ENCODE results near the gene VAMP3. TPM values are rescaled to one million over a fixed set of nuclear protein-coding genes. Genes with fewer than 3 reads are reported as not detected.
"Not testable (repeated sequence)": the region's sequence is repeated elsewhere in the genome, so short reads cannot be mapped to it uniquely, and the experiment has no call there.

The VAMP3 gene
- polyA plus RNA-seq, 4 donors: 51.8 to 117 (median 79.8) TPM

GRCh38 chr1:7783178-7783711 is 12.1 kb downstream of the VAMP3 start:
- FAIRE-seq: no peak
- Histone ChIP-seq H3K36me3 (ENCODE audit: control insufficient read depth in 3 of 3, insufficient read depth in 2 of 3, low read depth in 1 of 3, low read length in 3 of 3) (peaks cover 0 to 16% (median 0%) of the 10 kb centered on the region in 3 donors), H3K4me3 (ENCODE audit: low read depth in 1 of 3, low read length in 3 of 3) (peak overlapping the region; percentile 33 to 58 (median 54)), H3K27me3 (ENCODE audit: control insufficient read depth in 3 of 3, insufficient read depth in 3 of 3, low read length in 3 of 3) (peaks cover 0 to 6% (median 0%) of the 10 kb centered on the region in 3 donors), H3K9me3 (ENCODE audit: control insufficient read depth in 2 of 2, insufficient read depth in 1 of 2, low read depth in 1 of 2, low read length in 1 of 2) (peaks cover 0 to 9% of the 10 kb centered on the region in 2 donors), H3K27ac (ENCODE audit: low read depth in 1 of 3, low read length in 2 of 3) (peak overlapping the region; percentile 67 to 87 (median 84)), H3K4me1 (ENCODE audit: control insufficient read depth in 3 of 3, insufficient read depth in 2 of 3, low read depth in 1 of 3, low read length in 2 of 3) (peaks cover 3 to 12% (median 9%) of the 10 kb centered on the region in 3 donors)
- 1 to 2% (median 2%) methylated on average over 23 to 34 of the region's 34 CpGs for WGBS, 3 donors
- peak; percentile 33 to 55 for DNase-seq

GRCh38 chr1:7783826-7784491 is 12.9 kb downstream of the VAMP3 start, which contains the start of gene PER3:
Gene PER3 (plus strand): TSS chr1:7784291. CDS start chr1:7784878, 587 bp downstream.
- 1 to 3% (median 1%) methylated on average over 48 to 90 of the region's 90 CpGs for WGBS, 3 donors
- FAIRE-seq (no peak), DNase-seq (peak; percentile 96 to 97)
- Histone ChIP-seq H3K4me3 (ENCODE audit: low read depth in 1 of 3, low read length in 3 of 3) (peak within 1 kb of the TSS; percentile 33 to 58 (median 54)), H3K36me3 (ENCODE audit: control insufficient read depth in 3 of 3, insufficient read depth in 2 of 3, low read depth in 1 of 3, low read length in 3 of 3) (peaks cover 0 to 11% (median 0%) of the 10 kb centered on the region in 3 donors), H3K4me1 (ENCODE audit: control insufficient read depth in 3 of 3, insufficient read depth in 2 of 3, low read depth in 1 of 3, low read length in 2 of 3) (peaks cover 3 to 12% (median 9%) of the 10 kb centered on the region in 3 donors), H3K9me3 (ENCODE audit: control insufficient read depth in 2 of 2, insufficient read depth in 1 of 2, low read depth in 1 of 2, low read length in 1 of 2) (peaks cover 0 to 9% of the 10 kb centered on the region in 2 donors), H3K27ac (ENCODE audit: low read depth in 1 of 3, low read length in 2 of 3) (peak within 1 kb of the TSS in 2 of 3 donors; percentile 84 to 87), H3K27me3 (ENCODE audit: control insufficient read depth in 3 of 3, insufficient read depth in 3 of 3, low read length in 3 of 3) (peaks cover 0 to 6% (median 0%) of the 10 kb centered on the region in 3 donors)

GRCh38 chr1:7784492-7785071 is 13.5 kb downstream of the VAMP3 start:
- FAIRE-seq (no peak), DNase-seq (peak; percentile 16 to 26)
- Histone ChIP-seq H3K36me3 (ENCODE audit: control insufficient read depth in 3 of 3, insufficient read depth in 2 of 3, low read depth in 1 of 3, low read length in 3 of 3) (peaks cover 0 to 11% (median 0%) of the 10 kb centered on the region in 3 donors), H3K4me3 (ENCODE audit: low read depth in 1 of 3, low read length in 3 of 3) (peak overlapping the region in 2 of 3 donors; percentile 32 to 58), H3K4me1 (ENCODE audit: control insufficient read depth in 3 of 3, insufficient read depth in 2 of 3, low read depth in 1 of 3, low read length in 2 of 3) (peaks cover 3 to 12% (median 9%) of the 10 kb centered on the region in 3 donors), H3K27me3 (ENCODE audit: control insufficient read depth in 3 of 3, insufficient read depth in 3 of 3, low read length in 3 of 3) (peaks cover 0 to 6% (median 0%) of the 10 kb centered on the region in 3 donors), H3K27ac (ENCODE audit: low read depth in 1 of 3, low read length in 2 of 3) (peak overlapping the region in 2 of 3 donors; percentile 72 to 74), H3K9me3 (ENCODE audit: control insufficient read depth in 2 of 2, insufficient read depth in 1 of 2, low read depth in 1 of 2, low read length in 1 of 2) (peaks cover 0 to 9% of the 10 kb centered on the region in 2 donors)
- 40 to 56% (median 55%) methylated on average over 41 to 52 of the region's 52 CpGs for WGBS, 3 donors

- 90 to 95% (median 93%) methylated on average over 7 of the region's 7 CpGs for WGBS, 3 donors
- Histone ChIP-seq H3K27me3 (ENCODE audit: control insufficient read depth in 3 of 3, insufficient read depth in 3 of 3, low read length in 3 of 3) (peaks cover 0 to 6% (median 0%) of the 10 kb centered on the region in 3 donors), H3K9me3 (ENCODE audit: control insufficient read depth in 2 of 2, insufficient read depth in 1 of 2, low read depth in 1 of 2, low read length in 1 of 2) (peaks cover 0 to 11% of the 10 kb centered on the region in 2 donors), H3K4me3 (ENCODE audit: low read depth in 1 of 3, low read length in 3 of 3) (no peak overlapping the region), H3K36me3 (ENCODE audit: control insufficient read depth in 3 of 3, insufficient read depth in 2 of 3, low read depth in 1 of 3, low read length in 3 of 3) (peaks cover 0 to 11% (median 0%) of the 10 kb centered on the region in 3 donors), H3K4me1 (ENCODE audit: control insufficient read depth in 3 of 3, insufficient read depth in 2 of 3, low read depth in 1 of 3, low read length in 2 of 3) (peaks cover 3 to 12% (median 9%) of the 10 kb centered on the region in 3 donors), H3K27ac (ENCODE audit: low read depth in 1 of 3, low read length in 2 of 3) (no peak overlapping the region)
- no peak for DNase-seq
- no peak for FAIRE-seq
Observed at GRCh38 chr1:7785108-7785507, 14.0 kb downstream of the VAMP3 start.

GRCh38 chr1:7786795-7787194 is 15.7 kb downstream of the VAMP3 start:
- Histone ChIP-seq H3K9me3 (ENCODE audit: control insufficient read depth in 2 of 2, insufficient read depth in 1 of 2, low read depth in 1 of 2, low read length in 1 of 2) (peaks cover 0 to 27% of the 10 kb centered on the region in 2 donors), H3K27ac (ENCODE audit: low read depth in 1 of 3, low read length in 2 of 3) (no peak overlapping the region), H3K4me3 (ENCODE audit: low read depth in 1 of 3, low read length in 3 of 3) (no peak overlapping the region), H3K4me1 (ENCODE audit: control insufficient read depth in 3 of 3, insufficient read depth in 2 of 3, low read depth in 1 of 3, low read length in 2 of 3) (peaks cover 3 to 12% (median 6%) of the 10 kb centered on the region in 3 donors), H3K27me3 (ENCODE audit: control insufficient read depth in 3 of 3, insufficient read depth in 3 of 3, low read length in 3 of 3) (peaks cover 0 to 6% (median 0%) of the 10 kb centered on the region in 3 donors), H3K36me3 (ENCODE audit: control insufficient read depth in 3 of 3, insufficient read depth in 2 of 3, low read depth in 1 of 3, low read length in 3 of 3) (peaks cover 0 to 4% (median 0%) of the 10 kb centered on the region in 3 donors)
- FAIRE-seq (no peak), DNase-seq (no peak)
- WGBS, 3 donors: 68 to 74% (median 73%) methylated on average over 5 of the region's 5 CpGs

- no peak for FAIRE-seq
- H3K27me3 ChIP-seq (ENCODE audit: control insufficient read depth in 3 of 3, insufficient read depth in 3 of 3, low read length in 3 of 3): peaks cover 0 to 2% (median 0%) of the 10 kb centered on the region in 3 donors
- no peak overlapping the region for H3K27ac ChIP-seq (ENCODE audit: low read depth in 1 of 3, low read length in 2 of 3)
- no peaks in the 10 kb centered on the region for H3K36me3 ChIP-seq (ENCODE audit: control insufficient read depth in 3 of 3, insufficient read depth in 2 of 3, low read depth in 1 of 3, low read length in 3 of 3)
- peaks cover 0 to under 1% (median 0%) of the 10 kb centered on the region in 3 donors for H3K4me1 ChIP-seq (ENCODE audit: control insufficient read depth in 3 of 3, insufficient read depth in 2 of 3, low read depth in 1 of 3, low read length in 2 of 3)
- H3K4me3 ChIP-seq (ENCODE audit: low read depth in 1 of 3, low read length in 3 of 3): no peak overlapping the region
- 82 to 87% (median 84%) methylated on average over 5 of the region's 5 CpGs for WGBS, 3 donors
- DNase-seq: no peak
- peaks cover 0 to 22% of the 10 kb centered on the region in 2 donors for H3K9me3 ChIP-seq (ENCODE audit: control insufficient read depth in 2 of 2, insufficient read depth in 1 of 2, low read depth in 1 of 2, low read length in 1 of 2)
Observed at GRCh38 chr1:7789828-7790227, 18.7 kb downstream of the VAMP3 start.

- not testable (repeated sequence) for H3K27me3 ChIP-seq (ENCODE audit: control insufficient read depth in 3 of 3, insufficient read depth in 3 of 3, low read length in 3 of 3); H3K36me3 ChIP-seq (ENCODE audit: control insufficient read depth in 3 of 3, insufficient read depth in 2 of 3, low read depth in 1 of 3, low read length in 3 of 3); H3K27ac ChIP-seq (ENCODE audit: low read depth in 1 of 3, low read length in 2 of 3); FAIRE-seq; DNase-seq; H3K4me1 ChIP-seq (ENCODE audit: control insufficient read depth in 3 of 3, insufficient read depth in 2 of 3, low read depth in 1 of 3, low read length in 2 of 3); H3K4me3 ChIP-seq (ENCODE audit: low read depth in 1 of 3, low read length in 3 of 3)
- 92 to 97% (median 97%) methylated on average over 3 of the region's 3 CpGs for WGBS, 3 donors
- H3K9me3 ChIP-seq (ENCODE audit: control insufficient read depth in 2 of 2, insufficient read depth in 1 of 2, low read depth in 1 of 2, low read length in 1 of 2): peaks cover 0 to 18% of the 10 kb centered on the region in 2 donors
Observed at GRCh38 chr1:7791027-7791426, 19.9 kb downstream of the VAMP3 start.

- no peak overlapping the region for H3K27ac ChIP-seq (ENCODE audit: low read depth in 1 of 3, low read length in 2 of 3)
- WGBS, 3 donors: 89 to 91% (median 89%) methylated on average over 12 of the region's 12 CpGs
- H3K4me1 ChIP-seq (ENCODE audit: control insufficient read depth in 3 of 3, insufficient read depth in 2 of 3, low read depth in 1 of 3, low read length in 2 of 3): no peaks in the 10 kb centered on the region
- no peak for DNase-seq
- H3K36me3 ChIP-seq (ENCODE audit: control insufficient read depth in 3 of 3, insufficient read depth in 2 of 3, low read depth in 1 of 3, low read length in 3 of 3): peaks cover 0 to 4% (median 2%) of the 10 kb centered on the region in 3 donors
- FAIRE-seq: no peak
- H3K4me3 ChIP-seq (ENCODE audit: low read depth in 1 of 3, low read length in 3 of 3): no peak overlapping the region
- no peaks in the 10 kb centered on the region for H3K27me3 ChIP-seq (ENCODE audit: control insufficient read depth in 3 of 3, insufficient read depth in 3 of 3, low read length in 3 of 3)
- peaks cover 0 to 13% of the 10 kb centered on the region in 2 donors for H3K9me3 ChIP-seq (ENCODE audit: control insufficient read depth in 2 of 2, insufficient read depth in 1 of 2, low read depth in 1 of 2, low read length in 1 of 2)
Observed at GRCh38 chr1:7795406-7795805, 24.3 kb downstream of the VAMP3 start.
